Measurements from ENCODE around the gene IQCC.

The IQCC gene

DNA sequence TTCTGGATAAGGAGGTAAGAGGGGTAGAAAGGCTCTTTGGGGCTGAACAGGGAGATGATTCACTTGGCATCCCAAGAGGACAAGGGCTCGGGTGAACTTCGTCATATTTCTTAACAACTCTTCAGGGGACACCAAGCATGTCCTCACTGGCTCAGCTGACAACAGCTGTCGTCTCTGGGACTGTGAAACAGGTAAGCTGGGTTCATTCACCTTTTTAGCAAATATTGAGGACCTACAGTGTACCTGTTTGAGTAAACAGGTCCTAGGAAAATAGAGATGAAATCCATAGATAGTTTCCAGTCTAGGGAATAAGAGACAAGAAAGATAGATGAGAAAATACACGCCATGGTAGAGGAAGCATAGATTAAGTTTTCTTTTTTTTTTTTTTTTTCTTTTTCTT, 18.8 kb downstream of the IQCC start:
- H3K27ac ChIP-seq (ENCODE audit: low read length): no peak overlapping the region
- peaks cover 31 to 35% of the 10 kb centered on the region in 2 donors for H3K36me3 ChIP-seq (ENCODE audit: control insufficient read depth in 2 of 2, insufficient read depth in 2 of 2, low read length in 2 of 2)
- H3K9me3 ChIP-seq (ENCODE audit: control insufficient read depth in 2 of 2, low read length in 2 of 2): no peaks in the 10 kb centered on the region
- H3K4me1 ChIP-seq (ENCODE audit: control insufficient read depth, insufficient read depth, low read length): peaks cover 30% of the 10 kb centered on the region
- H3K9ac ChIP-seq (ENCODE audit: low read length in 2 of 2): peak overlapping the region; percentile 8 to 29
- no peaks in the 10 kb centered on the region for H3K27me3 ChIP-seq (ENCODE audit: control insufficient read depth in 1 of 2, insufficient read depth in 2 of 2, low read length in 2 of 2)
- H3K4me3 ChIP-seq (ENCODE audit: low read length in 2 of 2): no peak overlapping the region

DNA sequence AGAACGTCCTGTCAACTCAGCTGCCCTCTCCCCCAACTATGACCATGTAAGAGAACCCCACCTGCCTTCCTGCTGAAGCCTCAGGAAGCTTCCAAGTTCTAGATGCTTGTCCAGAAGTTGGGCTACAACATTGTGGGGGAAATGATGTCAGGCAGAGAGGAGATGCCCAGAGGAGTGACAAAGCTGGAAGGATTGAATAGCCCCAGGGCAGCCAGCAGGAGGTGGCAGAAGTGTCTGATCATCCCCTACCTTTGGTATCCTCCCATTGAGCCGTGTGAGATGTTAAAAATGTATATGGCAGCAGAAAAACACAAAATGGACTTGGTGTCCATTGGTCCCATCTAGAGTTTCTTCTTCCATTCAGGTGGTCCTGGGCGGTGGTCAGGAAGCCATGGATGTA, 23.3 kb downstream of the IQCC start:
- peaks cover 42 to 45% of the 10 kb centered on the region in 2 donors for H3K36me3 ChIP-seq (ENCODE audit: control insufficient read depth in 2 of 2, insufficient read depth in 2 of 2, low read length in 2 of 2)

DNA sequence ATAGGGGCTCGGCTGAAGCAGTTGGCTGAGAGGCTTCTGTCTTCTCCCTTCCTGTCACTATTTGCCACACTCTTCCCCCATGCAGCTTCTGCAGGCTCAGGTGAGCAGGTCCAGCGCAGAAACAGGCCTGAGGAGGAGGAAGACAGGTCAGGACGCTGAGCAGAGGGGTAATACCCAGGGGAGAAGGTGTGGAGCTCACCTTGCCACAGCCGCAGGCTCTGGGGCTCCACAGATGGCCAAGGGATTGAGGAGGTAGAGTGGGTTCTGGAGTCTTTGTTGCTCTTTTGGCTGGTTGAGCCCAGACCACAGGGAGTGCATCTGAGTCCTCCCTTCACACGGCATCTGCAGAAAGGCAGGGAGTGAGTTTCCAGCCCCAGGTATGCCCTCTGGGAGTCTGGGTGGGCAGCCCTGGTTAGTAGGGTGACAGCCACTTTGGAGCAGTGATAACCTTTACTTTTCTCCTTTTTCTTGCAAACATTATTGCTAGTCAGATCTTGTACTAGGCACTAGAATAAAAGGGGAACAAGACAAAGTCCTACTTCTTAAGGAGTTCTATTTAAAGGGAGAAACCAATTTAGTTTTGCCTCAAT, 26.5 kb downstream of the IQCC start:
- Histone ChIP-seq H3K36me3 (ENCODE audit: control insufficient read depth in 2 of 2, insufficient read depth in 2 of 2, low read length in 2 of 2) (peaks cover 34 to 37% of the 10 kb centered on the region in 2 donors), H3K9ac (ENCODE audit: low read length in 2 of 2) (no peak overlapping the region)

More for the DNA sequence above, 23.3 kb downstream of the IQCC start:
- Histone ChIP-seq H3K4me1 (ENCODE audit: control insufficient read depth, insufficient read depth, low read length) (peaks cover 8% of the 10 kb centered on the region), H3K9ac (ENCODE audit: low read length in 2 of 2) (no peak overlapping the region), H3K4me3 (ENCODE audit: low read length in 2 of 2) (no peak overlapping the region), H3K27me3 (ENCODE audit: control insufficient read depth in 1 of 2, insufficient read depth in 2 of 2, low read length in 2 of 2) (no peaks in the 10 kb centered on the region), H3K9me3 (ENCODE audit: control insufficient read depth in 2 of 2, low read length in 2 of 2) (no peaks in the 10 kb centered on the region), H3K27ac (ENCODE audit: low read length) (no peak overlapping the region)

DNA sequence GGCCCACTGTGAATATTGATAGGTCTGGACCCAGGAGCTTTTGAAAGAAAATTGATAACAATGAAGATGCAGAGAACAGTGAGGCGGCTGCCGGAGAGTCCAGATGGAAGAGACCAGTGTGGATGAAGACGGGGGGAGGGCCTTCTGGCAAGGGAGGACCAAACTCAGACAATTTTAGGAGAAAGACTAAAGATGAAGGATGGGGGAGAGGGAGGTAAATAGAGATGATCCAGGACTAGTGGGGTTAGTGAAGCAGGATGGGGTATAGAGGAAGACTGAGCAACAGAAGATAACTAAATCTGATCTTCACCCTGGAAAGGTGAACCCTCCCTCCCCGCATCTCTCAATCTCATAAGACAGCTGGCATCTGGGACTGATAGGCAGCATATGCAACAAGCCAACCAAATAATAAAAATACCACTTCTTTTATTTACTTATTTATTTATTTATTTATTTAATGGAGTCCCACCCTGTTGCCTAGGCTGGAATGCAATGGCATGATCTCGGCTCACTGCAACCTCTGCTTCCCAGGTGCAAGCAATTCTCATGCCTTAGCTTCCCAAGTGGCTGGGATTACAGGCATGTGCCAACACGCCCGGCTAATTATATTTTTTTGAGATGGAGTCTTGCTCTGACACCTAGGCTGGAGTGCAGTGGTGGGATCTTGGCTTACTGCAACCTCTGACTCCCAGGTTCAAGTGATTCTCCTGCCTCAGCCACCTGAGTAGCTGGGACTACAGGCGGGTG, 27.3 kb downstream of the IQCC start:
- H3K36me3 ChIP-seq (ENCODE audit: control insufficient read depth in 2 of 2, insufficient read depth in 2 of 2, low read length in 2 of 2): peaks cover 29 to 31% of the 10 kb centered on the region in 2 donors

More for the DNA sequence above, 26.5 kb downstream of the IQCC start:
- no peak overlapping the region for H3K4me3 ChIP-seq (ENCODE audit: low read length in 2 of 2)
- H3K27ac ChIP-seq (ENCODE audit: low read length): no peak overlapping the region
- H3K27me3 ChIP-seq (ENCODE audit: control insufficient read depth in 1 of 2, insufficient read depth in 2 of 2, low read length in 2 of 2): no peaks in the 10 kb centered on the region
- peaks cover 2% of the 10 kb centered on the region for H3K4me1 ChIP-seq (ENCODE audit: control insufficient read depth, insufficient read depth, low read length)
- no peaks in the 10 kb centered on the region for H3K9me3 ChIP-seq (ENCODE audit: control insufficient read depth in 2 of 2, low read length in 2 of 2)

DNA sequence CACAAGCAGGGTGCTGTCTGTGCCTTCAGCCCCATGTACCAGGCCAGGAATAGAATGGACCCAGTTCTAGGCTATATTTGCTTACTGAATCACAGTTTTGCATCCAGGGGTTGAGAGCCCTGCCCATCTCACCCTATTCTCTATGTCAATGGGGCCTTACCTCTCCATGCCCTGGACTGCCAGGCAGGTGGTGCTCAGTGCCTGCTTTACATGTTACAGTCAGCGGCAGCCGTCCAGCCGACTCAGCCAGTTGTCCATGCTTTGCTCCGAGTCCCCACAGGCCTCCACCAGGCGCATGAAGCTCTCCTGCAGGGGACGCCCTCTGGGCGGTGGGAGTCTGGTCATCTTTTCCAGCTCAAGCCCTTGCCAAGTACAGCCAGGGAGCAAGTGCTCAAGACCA, 29.3 kb downstream of the IQCC start:
- H3K4me3 ChIP-seq (ENCODE audit: low read length in 2 of 2): no peak overlapping the region
- H3K27me3 ChIP-seq (ENCODE audit: control insufficient read depth in 1 of 2, insufficient read depth in 2 of 2, low read length in 2 of 2): no peaks in the 10 kb centered on the region
- no peak overlapping the region for H3K9ac ChIP-seq (ENCODE audit: low read length in 2 of 2)
- peaks cover 16 to 18% of the 10 kb centered on the region in 2 donors for H3K36me3 ChIP-seq (ENCODE audit: control insufficient read depth in 2 of 2, insufficient read depth in 2 of 2, low read length in 2 of 2)
- peaks cover 7% of the 10 kb centered on the region for H3K4me1 ChIP-seq (ENCODE audit: control insufficient read depth, insufficient read depth, low read length)
- no peaks in the 10 kb centered on the region for H3K9me3 ChIP-seq (ENCODE audit: control insufficient read depth in 2 of 2, low read length in 2 of 2)
- no peak overlapping the region for H3K27ac ChIP-seq (ENCODE audit: low read length)

More for the DNA sequence above, 27.3 kb downstream of the IQCC start:
- no peak overlapping the region for H3K9ac ChIP-seq (ENCODE audit: low read length in 2 of 2)
- H3K4me3 ChIP-seq (ENCODE audit: low read length in 2 of 2): no peak overlapping the region
- peaks cover 2% of the 10 kb centered on the region for H3K4me1 ChIP-seq (ENCODE audit: control insufficient read depth, insufficient read depth, low read length)
- no peak overlapping the region for H3K27ac ChIP-seq (ENCODE audit: low read length)
- H3K27me3 ChIP-seq (ENCODE audit: control insufficient read depth in 1 of 2, insufficient read depth in 2 of 2, low read length in 2 of 2): no peaks in the 10 kb centered on the region
- no peaks in the 10 kb centered on the region for H3K9me3 ChIP-seq (ENCODE audit: control insufficient read depth in 2 of 2, low read length in 2 of 2)

DNA sequence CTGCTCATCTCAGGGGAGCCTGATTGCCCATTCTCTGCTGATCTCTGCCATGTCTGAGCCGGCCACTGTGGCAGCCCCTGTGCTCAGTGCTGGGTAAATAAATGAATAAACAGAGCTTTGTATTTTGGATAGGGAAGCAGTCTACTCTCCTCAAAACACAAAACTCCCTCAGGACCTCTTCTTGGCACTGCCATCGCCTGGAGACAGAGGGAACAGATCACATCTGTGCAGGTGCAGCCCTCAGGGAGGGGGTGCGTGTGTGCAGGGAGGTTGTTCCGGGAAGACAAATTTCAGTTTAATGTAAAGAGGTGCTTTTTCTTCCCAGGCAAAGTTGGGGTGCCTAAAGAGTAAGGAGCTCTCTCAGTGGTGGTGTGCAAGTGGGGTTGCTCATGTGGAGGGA, 33.9 kb downstream of the IQCC start:
- Histone ChIP-seq H3K4me3 (ENCODE audit: low read length in 2 of 2) (peak overlapping the region in 1 of 2 donors; percentile 87), H3K36me3 (ENCODE audit: control insufficient read depth in 2 of 2, insufficient read depth in 2 of 2, low read length in 2 of 2) (peaks cover 0 to 6% of the 10 kb centered on the region in 2 donors), H3K4me1 (ENCODE audit: control insufficient read depth, insufficient read depth, low read length) (peaks cover 23% of the 10 kb centered on the region), H3K27me3 (ENCODE audit: control insufficient read depth in 1 of 2, insufficient read depth in 2 of 2, low read length in 2 of 2) (no peaks in the 10 kb centered on the region), H3K27ac (ENCODE audit: low read length) (peak overlapping the region; percentile 62), H3K9ac (ENCODE audit: low read length in 2 of 2) (no peak overlapping the region), H3K9me3 (ENCODE audit: control insufficient read depth in 2 of 2, low read length in 2 of 2) (no peaks in the 10 kb centered on the region)

DNA sequence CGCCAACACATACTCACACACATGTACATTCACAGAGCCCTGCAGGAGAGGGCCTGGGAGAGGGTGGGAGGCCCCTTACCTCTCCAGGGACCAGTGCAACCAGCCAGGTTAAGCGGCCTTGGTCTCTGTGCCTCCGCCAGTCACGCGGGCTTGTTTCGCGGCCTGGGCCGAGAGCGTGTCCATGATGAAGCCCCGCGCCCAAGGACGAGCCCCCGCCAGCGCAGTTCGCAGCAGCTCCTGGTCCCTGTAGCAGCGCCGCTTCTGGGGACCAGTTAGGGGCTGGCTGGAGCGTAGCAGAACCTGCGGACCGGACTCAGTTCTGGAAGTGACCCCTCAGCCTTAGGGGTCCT, 34.3 kb downstream of the IQCC start:
- Histone ChIP-seq H3K36me3 (ENCODE audit: control insufficient read depth in 2 of 2, insufficient read depth in 2 of 2, low read length in 2 of 2) (peaks cover 0 to 2% of the 10 kb centered on the region in 2 donors), H3K9me3 (ENCODE audit: control insufficient read depth in 2 of 2, low read length in 2 of 2) (no peaks in the 10 kb centered on the region), H3K27ac (ENCODE audit: low read length) (peak overlapping the region; percentile 62), H3K27me3 (ENCODE audit: control insufficient read depth in 1 of 2, insufficient read depth in 2 of 2, low read length in 2 of 2) (no peaks in the 10 kb centered on the region), H3K4me1 (ENCODE audit: control insufficient read depth, insufficient read depth, low read length) (peaks cover 23% of the 10 kb centered on the region), H3K4me3 (ENCODE audit: low read length in 2 of 2) (peak overlapping the region; percentile 87 to 91), H3K9ac (ENCODE audit: low read length in 2 of 2) (peak overlapping the region; percentile 77 to 79)

DNA sequence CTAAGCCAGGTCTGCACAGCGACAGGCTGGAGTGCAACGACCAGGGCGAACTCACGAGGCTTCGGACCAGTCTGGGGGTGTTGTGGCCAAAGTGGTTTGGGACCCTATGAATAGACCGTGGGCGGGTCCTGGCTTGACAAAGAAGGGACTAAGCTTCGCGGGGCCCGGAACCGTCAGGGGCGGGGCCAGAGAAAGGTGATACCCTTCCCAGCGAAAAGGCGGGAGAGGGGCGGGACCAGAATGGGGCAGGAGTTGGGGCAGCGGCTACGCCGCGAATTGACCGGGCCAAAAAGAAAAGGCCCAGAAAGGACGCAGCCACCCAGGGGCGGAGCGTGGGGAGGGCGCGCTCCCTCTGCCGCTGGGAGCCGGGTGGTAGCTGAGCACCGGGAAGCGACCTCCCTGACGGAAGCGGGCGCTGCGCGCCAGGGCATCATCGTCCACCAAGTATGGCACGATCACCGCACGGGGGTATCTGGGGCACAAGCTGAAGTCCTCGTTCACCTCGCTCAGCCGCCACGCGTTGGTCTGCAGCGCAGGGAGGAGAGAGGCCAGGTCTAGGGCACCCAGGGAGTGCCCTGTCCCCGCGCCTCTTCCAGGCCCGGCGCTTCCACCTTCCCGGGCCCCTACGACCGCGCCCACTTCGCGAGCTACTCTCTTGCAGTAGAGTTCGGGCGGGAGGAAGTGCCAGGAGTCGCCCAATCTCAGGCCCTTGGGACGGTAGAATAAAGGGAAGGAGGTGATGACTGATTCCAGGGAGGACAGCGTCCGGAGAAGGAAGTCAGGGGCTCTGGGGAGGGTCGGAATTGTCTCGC, 34.9 kb downstream of the IQCC start:
- Histone ChIP-seq H3K36me3 (ENCODE audit: control insufficient read depth in 2 of 2, insufficient read depth in 2 of 2, low read length in 2 of 2) (peaks cover 0 to 2% of the 10 kb centered on the region in 2 donors), H3K9me3 (ENCODE audit: control insufficient read depth in 2 of 2, low read length in 2 of 2) (no peaks in the 10 kb centered on the region), H3K27me3 (ENCODE audit: control insufficient read depth in 1 of 2, insufficient read depth in 2 of 2, low read length in 2 of 2) (no peaks in the 10 kb centered on the region), H3K9ac (ENCODE audit: low read length in 2 of 2) (peak overlapping the region; percentile 77 to 79), H3K4me1 (ENCODE audit: control insufficient read depth, insufficient read depth, low read length) (peaks cover 23% of the 10 kb centered on the region), H3K4me3 (ENCODE audit: low read length in 2 of 2) (peak overlapping the region; percentile 87 to 91), H3K27ac (ENCODE audit: low read length) (peak overlapping the region; percentile 62)

DNA sequence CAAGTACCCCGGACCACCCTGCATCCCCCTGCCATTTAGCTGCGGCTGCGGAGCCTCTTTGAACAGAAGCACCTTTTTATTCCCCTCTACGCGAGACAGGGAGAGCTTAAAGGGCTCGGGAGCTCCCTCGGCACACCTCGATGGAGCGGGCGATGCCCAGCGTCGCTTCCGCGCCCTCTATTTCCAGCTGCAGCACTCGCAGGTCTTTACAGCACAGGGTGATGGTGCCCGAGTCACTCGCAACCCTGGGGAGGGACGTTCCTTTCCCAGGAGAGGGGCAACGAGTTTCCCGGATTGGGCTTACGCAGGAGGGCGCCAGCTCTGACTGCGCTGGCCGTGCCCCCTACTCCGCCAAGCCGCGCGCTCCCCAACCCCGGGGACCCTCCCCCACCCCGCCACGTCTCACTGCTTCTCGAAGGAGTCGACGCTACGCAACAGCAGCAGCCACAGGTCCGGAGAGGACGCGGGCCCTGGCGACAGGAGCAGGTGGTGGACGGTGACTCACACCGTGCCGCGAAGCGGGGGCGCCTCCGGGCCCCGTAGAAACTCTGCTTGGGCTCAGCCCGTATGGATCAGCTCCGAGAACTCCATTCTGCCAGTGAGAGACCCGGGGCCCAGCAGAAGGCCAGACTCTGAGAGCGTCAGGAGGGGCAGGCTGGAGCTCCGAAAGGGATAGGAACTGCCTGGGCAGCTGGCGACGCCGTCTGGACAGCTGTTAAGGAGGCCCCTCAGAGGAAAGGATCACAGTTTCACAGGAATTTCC, 35.7 kb downstream of the IQCC start:
- no peaks in the 10 kb centered on the region for H3K36me3 ChIP-seq (ENCODE audit: control insufficient read depth in 2 of 2, insufficient read depth in 2 of 2, low read length in 2 of 2)
- peaks cover 23% of the 10 kb centered on the region for H3K4me1 ChIP-seq (ENCODE audit: control insufficient read depth, insufficient read depth, low read length)
- no peaks in the 10 kb centered on the region for H3K9me3 ChIP-seq (ENCODE audit: control insufficient read depth in 2 of 2, low read length in 2 of 2)
- peak overlapping the region; percentile 62 for H3K27ac ChIP-seq (ENCODE audit: low read length)
- peak overlapping the region; percentile 87 to 91 for H3K4me3 ChIP-seq (ENCODE audit: low read length in 2 of 2)
- H3K9ac ChIP-seq (ENCODE audit: low read length in 2 of 2): peak overlapping the region; percentile 77 to 79
- H3K27me3 ChIP-seq (ENCODE audit: control insufficient read depth in 1 of 2, insufficient read depth in 2 of 2, low read length in 2 of 2): no peaks in the 10 kb centered on the region

DNA sequence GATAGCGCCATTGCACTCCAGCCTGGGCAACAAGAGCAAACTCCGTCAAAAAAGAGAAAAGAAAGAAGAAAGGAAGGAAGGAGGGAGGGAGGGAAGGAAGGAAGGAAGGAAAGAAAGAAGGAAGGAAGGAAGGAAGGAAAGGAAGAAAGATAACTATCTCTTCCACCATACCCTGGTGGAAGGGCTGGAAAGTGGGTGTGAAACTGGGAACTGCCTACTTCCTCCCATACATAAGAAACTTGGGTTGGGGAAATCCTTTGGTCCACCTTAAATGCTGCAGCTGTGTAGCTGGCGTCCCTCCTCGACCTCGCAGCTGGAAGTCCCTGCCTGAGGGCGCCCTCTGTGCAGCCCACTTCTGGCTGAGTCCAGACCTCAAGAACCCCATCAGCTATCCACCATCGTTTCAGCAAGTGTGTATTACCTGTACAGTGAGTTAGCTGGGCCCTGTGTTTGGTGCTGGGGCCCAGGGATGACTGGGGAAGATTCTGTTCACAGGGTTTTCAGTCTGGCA, 36.9 kb downstream of the IQCC start:
- H3K9ac ChIP-seq (ENCODE audit: low read length in 2 of 2): no peak overlapping the region
- peak overlapping the region in 1 of 2 donors; percentile 49 for H3K4me3 ChIP-seq (ENCODE audit: low read length in 2 of 2)
- H3K9me3 ChIP-seq (ENCODE audit: control insufficient read depth in 2 of 2, low read length in 2 of 2): no peaks in the 10 kb centered on the region
- no peaks in the 10 kb centered on the region for H3K36me3 ChIP-seq (ENCODE audit: control insufficient read depth in 2 of 2, insufficient read depth in 2 of 2, low read length in 2 of 2)
- no peak overlapping the region for H3K27ac ChIP-seq (ENCODE audit: low read length)
- H3K4me1 ChIP-seq (ENCODE audit: control insufficient read depth, insufficient read depth, low read length): peaks cover 31% of the 10 kb centered on the region
- H3K27me3 ChIP-seq (ENCODE audit: control insufficient read depth in 1 of 2, insufficient read depth in 2 of 2, low read length in 2 of 2): no peaks in the 10 kb centered on the region

Measured in stomach smooth muscle (tissue), 2 donors.